Measurements from ENCODE around the gene SOST.

SOST gene

DNA sequence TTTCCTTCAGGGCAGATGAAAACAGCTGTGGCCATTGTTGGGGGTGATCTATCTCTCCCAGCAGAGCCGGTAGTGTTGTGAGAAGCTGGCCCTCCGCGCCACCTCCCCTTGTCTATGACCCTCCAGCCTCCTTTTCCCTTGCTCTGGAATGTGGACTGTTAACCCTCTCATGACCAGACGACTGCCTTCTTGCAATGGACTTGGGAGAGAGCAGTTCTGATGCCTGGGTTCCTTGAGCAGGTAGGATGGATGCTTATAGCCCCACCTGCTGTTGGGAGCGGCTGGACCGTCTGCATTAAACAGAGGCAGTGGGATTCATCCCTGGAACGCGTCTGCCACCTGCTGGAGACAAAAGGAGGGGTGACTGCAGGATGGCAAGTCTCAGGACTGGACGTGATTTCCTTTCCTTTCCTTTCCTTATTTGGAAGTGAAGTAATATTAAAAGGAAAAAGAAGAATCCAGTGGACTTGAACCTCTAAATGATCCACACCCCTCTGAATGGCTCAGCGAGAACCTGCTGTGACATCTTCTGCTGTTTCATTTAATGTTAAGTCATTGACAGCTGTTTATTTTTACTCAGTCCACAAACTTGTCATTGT, 1.8 kb upstream of the SOST start:
- H3K4me3 ChIP-seq (ENCODE audit: low read depth, low read length): no peak overlapping the region
- peak; percentile 92 for DNase-seq (ENCODE audit: low read depth, low spot score)
- in situ Hi-C loops (cut with HindIII; ENCODE audit: low sequenced_read_pairs): no loop called here
- TF ChIP-seq, protein P1, sequence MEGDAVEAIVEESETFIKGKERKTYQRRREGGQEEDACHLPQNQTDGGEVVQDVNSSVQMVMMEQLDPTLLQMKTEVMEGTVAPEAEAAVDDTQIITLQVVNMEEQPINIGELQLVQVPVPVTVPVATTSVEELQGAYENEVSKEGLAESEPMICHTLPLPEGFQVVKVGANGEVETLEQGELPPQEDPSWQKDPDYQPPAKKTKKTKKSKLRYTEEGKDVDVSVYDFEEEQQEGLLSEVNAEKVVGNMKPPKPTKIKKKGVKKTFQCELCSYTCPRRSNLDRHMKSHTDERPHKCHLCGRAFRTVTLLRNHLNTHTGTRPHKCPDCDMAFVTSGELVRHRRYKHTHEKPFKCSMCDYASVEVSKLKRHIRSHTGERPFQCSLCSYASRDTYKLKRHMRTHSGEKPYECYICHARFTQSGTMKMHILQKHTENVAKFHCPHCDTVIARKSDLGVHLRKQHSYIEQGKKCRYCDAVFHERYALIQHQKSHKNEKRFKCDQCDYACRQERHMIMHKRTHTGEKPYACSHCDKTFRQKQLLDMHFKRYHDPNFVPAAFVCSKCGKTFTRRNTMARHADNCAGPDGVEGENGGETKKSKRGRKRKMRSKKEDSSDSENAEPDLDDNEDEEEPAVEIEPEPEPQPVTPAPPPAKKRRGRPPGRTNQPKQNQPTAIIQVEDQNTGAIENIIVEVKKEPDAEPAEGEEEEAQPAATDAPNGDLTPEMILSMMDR (IDR thresholded peaks at IDR 0.05; ENCODE audit: low read depth, low read length): peak; percentile 98

DNA sequence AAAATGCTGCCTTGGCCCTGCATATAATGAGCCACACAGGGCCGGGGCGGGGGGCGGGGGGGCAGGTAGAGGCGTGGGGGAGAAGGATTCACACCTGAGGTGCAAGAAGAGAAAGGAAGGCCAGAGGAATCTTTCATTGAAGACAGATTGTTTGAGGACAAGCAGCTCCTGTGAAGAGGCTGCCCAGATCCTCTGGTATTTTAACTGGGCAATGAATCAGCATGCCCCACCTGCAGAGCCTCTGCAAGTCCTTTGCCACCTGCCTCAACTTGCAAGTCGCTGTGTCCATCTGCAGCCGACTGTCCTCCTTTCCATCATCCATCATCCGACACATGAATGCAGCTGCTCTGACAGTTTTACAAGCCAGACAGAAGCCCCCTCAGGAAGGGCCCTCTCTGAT, 1.2 kb upstream of the SOST start:
- DNase-seq (ENCODE audit: low read depth, low spot score): no peak
- in situ Hi-C loops (cut with HindIII; ENCODE audit: low sequenced_read_pairs): loop anchor here (10.0 kb wide), 1 partner anchor 65 kb away; no protein-coding TSS in a partner anchor
- TF ChIP-seq, protein P1 (IDR thresholded peaks at IDR 0.05; ENCODE audit: low read depth, low read length): no peak
- no peak overlapping the region for H3K4me3 ChIP-seq (ENCODE audit: low read depth, low read length)

DNA sequence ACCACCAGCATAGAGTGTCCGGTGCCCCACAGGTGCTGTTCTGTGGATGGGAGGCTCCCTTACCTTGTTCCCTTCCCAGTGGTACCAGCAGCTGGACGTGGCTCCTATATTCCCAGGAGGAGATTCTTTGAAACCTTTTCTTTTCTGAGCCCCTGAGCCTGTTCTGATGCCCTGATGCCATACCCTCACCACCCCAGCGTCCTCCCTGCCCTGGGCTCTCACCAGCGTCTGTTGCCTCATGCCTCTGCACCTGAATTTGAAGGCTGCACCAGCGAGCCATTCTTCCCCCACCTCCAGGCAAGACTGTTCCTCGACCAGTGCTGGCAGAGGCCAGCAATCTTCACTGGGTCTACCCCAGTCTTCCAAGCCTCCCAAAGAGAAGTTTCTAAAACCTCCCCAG, 505 bp downstream of the SOST start:
- in situ Hi-C loops (cut with HindIII; ENCODE audit: low sequenced_read_pairs): loop anchor here (10.0 kb wide), 1 partner anchor 63 kb away; no protein-coding TSS in a partner anchor
- H3K4me3 ChIP-seq (ENCODE audit: low read depth, low read length): no peak overlapping the region
- TF ChIP-seq, protein P1 (IDR thresholded peaks at IDR 0.05; ENCODE audit: low read depth, low read length): no peak
- no peak for DNase-seq (ENCODE audit: low read depth, low spot score)

DNA sequence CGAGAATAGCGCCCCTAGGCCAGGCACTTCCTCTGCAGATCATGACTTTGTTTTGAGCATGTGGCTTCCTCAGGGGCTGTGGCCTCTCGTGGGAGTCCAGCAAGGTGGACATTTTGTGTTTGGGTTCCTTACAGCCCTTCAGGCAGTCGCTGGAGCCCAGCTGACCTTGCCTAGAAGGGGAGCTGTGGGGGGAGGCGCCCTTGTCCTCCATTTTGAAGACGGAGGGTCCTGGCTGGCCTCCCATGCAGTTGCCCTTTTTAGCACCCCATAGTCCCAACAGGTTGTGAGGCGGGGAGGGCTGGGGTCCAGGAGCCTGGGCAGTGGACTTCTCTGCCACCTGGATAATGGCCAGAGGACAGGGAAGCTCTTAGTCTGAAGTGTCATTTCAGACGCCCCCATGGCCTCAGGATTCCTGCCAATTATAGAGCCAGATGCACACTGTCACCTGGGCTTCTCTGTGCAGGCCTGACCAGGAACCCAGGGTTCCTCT, 1.4 kb downstream of the SOST start:
- in situ Hi-C loops (cut with HindIII; ENCODE audit: low sequenced_read_pairs): loop anchor here (10.0 kb wide), 1 partner anchor 62 kb away; no protein-coding TSS in a partner anchor

DNA sequence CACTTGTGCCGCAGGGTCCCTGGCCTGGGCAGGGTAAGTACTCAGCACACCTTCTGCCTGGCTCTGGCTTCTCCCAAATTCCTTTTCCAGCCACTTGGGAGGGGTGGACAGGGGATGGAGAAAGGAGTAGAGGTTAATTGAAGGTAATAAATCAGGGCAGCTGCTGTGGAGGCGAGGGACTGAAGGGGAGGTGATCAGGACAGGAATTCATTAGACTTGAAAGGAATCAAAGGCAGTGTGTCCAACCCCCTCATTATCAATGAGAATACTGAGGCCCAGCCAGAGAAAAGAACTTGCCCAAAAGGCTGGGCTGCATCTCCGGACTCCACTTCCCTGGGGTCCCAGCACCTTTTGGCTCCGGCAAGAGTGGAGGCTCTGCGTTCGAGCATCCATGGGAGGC, 2.4 kb downstream of the SOST start:
- TF ChIP-seq, protein P1 (IDR thresholded peaks at IDR 0.05; ENCODE audit: low read depth, low read length): no peak
- no peak for DNase-seq (ENCODE audit: low read depth, low spot score)
- no peak overlapping the region for H3K4me3 ChIP-seq (ENCODE audit: low read depth, low read length)
- in situ Hi-C loops (cut with HindIII; ENCODE audit: low sequenced_read_pairs): loop anchor here (10.0 kb wide), 1 partner anchor 61 kb away; no protein-coding TSS in a partner anchor

More for the DNA sequence above, 1.4 kb downstream of the SOST start:
- no peak for DNase-seq (ENCODE audit: low read depth, low spot score)
- TF ChIP-seq, protein P1 (IDR thresholded peaks at IDR 0.05; ENCODE audit: low read depth, low read length): no peak
- no peak overlapping the region for H3K4me3 ChIP-seq (ENCODE audit: low read depth, low read length)

DNA sequence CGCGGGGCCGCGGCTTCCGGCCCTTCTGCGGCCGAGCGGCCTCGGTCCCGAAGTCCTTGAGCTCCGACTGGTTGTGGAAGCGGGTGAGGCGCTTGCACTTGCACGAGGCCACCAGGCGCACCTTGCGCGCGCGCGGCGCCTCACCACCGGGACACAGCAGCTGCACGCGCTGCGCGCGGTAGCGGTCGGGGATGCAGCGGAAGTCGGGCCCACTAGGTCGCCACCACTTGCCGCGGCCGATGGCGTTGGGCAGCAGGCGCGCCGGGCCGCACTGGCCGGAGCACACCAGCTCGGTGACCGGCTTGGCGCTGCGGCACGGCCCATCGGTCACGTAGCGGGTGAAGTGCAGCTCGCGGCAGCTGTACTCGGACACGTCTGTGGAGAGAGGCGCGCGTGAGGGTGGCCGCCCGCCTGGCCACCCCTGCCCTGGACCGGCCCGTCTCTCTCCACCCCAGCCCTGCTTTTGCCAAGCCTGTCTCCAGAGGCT, 3.2 kb downstream of the SOST start:
- no peak for DNase-seq (ENCODE audit: low read depth, low spot score)
- TF ChIP-seq, protein P1 (IDR thresholded peaks at IDR 0.05; ENCODE audit: low read depth, low read length): no peak
- no peak overlapping the region for H3K4me3 ChIP-seq (ENCODE audit: low read depth, low read length)
- in situ Hi-C loops (cut with HindIII; ENCODE audit: low sequenced_read_pairs): loop anchor here (10.0 kb wide), 1 partner anchor 61 kb away; no protein-coding TSS in a partner anchor

Measured in astrocyte of the spinal cord (primary cell).